Epithelial cell of esophagus (primary cell): Measurements from ENCODE around the gene PNMA5.
A peak's percentile ranks its signal among the peaks of the same experiment; 100 is the strongest.
"Not testable (repeated sequence)": the region's sequence is repeated elsewhere in the genome, so short reads cannot be mapped to it uniquely, and the experiment has no call there.

Experiments
- DNase-seq: peaks from one replicate; pipeline ENCODE4 v3.0.0; 2010; ENCODE audit warnings: low read depth
- H3K4me3 ChIP-seq: 2 replicates; pipeline ENCODE4 v1.5.1; 2011; ENCODE audit warnings: mild to moderate bottlenecking, low read length, control low read depth
- TF ChIP-seq, protein P1 (sequence below): IDR thresholded peaks from 2 replicates; pipeline ENCODE4 v1.5.1; 2011; ENCODE audit warnings: low read depth, mild to moderate bottlenecking, low read length, control low read depth, inconsistent platforms; ENCODE audit not compliant: insufficient read depth; ENCODE audit errors: missing control alignments

The PNMA5 gene

GRCh38 chrX:152993933-152994332, at the start of gene PNMA5:
TSS of gene PNMA5 (minus strand) at chrX:152994116. CDS start at chrX:152991598, 2,518 bp downstream.
- no peak within 1 kb of the TSS for H3K4me3 ChIP-seq
- DNase-seq = no peak
- TF ChIP-seq, protein P1, sequence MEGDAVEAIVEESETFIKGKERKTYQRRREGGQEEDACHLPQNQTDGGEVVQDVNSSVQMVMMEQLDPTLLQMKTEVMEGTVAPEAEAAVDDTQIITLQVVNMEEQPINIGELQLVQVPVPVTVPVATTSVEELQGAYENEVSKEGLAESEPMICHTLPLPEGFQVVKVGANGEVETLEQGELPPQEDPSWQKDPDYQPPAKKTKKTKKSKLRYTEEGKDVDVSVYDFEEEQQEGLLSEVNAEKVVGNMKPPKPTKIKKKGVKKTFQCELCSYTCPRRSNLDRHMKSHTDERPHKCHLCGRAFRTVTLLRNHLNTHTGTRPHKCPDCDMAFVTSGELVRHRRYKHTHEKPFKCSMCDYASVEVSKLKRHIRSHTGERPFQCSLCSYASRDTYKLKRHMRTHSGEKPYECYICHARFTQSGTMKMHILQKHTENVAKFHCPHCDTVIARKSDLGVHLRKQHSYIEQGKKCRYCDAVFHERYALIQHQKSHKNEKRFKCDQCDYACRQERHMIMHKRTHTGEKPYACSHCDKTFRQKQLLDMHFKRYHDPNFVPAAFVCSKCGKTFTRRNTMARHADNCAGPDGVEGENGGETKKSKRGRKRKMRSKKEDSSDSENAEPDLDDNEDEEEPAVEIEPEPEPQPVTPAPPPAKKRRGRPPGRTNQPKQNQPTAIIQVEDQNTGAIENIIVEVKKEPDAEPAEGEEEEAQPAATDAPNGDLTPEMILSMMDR = no peak

DNA sequence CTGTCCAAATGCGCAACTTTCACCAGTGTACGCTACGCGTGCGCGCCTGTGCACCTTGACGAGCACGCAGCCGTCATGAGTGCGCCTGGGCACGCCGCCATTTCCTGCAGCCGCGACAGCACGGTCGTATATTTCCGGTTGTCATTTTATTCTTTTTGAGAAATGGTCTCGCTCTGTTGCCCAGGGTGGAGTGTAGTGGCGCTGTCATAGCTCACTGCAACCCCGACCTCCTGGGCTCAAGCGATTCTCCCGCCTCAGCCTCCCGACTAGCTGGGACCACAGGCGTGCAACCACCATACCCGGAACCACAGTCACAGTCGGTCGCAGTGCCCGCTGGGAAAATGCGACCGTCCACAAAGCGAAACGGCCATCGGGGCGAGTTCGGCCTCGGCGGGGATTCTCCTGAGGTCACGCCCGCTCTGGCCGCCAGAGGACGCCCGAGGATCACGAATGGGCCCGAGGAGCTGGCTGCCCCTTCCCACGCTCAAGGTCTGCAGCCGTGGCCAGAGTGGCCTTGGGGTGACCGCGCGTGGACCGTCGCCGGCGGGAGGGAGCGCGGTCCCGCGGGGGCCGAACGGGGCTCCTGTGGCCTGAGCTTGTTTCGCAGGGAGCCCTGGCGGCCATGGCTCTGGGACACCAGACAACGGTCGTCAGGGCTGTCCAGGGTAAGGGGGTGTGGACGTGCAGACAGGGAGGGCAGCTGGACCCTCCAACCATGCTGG, 38.6 kb upstream of the PNMA5 start:
- peak overlapping the region; percentile 21 for H3K4me3 ChIP-seq
- peak; percentile 14 for DNase-seq
- TF ChIP-seq, protein P1 = peak; percentile 63

DNA sequence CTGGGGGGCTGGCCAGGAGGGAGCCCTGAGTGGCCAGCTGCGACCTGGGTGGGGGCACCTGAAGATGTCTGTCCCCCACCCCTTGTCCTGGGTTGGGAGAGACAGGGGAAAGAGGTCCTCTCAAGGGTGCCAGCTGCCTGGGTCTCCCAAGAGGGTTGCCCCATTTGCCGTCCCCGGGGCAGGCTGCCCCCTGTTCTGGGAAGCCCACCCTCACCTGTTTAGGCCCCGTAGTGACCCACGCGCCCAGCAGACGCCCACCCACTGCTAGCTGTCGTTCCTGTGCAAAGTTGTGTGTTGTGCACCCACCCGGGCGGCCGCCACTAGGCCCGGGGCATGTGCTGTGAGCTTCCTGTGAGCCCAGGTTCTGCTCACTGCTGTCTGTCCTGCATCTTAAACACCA, 36.9 kb upstream of the PNMA5 start:
- TF ChIP-seq, protein P1 = no peak
- DNase-seq = no peak
- H3K4me3 ChIP-seq = no peak overlapping the region

DNA sequence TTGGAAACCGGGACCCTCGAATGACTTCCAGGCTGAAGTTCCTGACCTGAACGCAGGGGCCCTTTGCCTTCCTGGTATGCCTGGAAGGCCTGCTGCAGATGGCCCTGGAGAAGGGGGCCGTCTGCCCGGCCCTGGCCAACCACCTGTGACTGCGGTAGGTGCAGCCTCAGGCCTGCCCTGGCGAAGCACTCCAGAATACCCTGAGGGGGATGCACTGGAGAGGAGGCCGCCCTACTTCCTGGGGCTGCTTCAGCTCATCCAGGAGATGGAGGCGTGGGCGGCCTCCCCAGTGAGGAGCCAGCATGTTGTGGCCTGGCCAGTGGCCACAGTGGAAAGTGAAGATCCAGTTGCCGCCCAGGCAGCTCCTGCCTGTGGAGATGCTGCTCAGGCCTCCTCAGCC, 36.0 kb upstream of the PNMA5 start:
- H3K4me3 ChIP-seq = no peak overlapping the region
- DNase-seq = peak; percentile 2
- TF ChIP-seq, protein P1 = no peak

DNA sequence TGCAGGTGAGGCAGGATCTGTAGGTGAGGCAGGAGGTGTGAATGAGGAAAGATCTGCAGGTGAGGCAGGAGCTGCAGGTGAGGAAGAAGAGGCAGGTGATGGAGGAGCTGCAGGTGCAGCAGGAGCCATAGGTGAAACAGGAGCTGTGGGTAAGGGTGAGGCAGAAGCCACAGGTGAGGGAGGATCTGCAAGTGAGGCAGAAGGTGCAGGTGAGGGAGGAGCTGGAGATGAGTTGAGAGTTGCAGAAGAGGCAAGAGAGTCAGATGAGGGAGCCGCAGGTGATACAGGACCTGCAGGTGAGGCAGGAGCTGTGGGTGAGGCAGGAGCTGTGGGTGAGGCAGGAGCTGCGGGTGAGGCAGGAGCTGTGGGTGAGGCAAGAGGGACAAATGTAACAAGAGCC, 35.2 kb upstream of the PNMA5 start:
- no peak overlapping the region for H3K4me3 ChIP-seq
- DNase-seq = peak; percentile 22
- TF ChIP-seq, protein P1 = no peak

DNA sequence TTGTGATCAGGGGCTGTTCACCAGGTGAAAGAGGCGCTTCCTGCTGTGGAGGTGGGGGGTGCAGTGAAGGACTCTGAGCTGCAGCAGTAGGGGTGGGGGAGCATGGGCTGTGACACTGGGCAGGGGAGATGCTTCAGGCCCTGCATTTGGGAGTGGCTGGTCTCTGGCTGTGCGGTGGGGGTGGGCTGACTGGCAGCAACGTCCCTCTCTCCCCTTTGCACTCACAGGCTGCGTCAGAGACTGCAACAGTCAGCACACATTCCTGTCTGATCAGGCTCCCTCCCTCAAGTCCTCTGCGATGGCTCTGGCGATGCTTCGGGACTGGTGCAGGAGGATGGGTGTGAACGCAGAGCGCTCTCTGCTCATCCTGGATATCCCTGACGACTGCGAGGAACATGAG, 34.6 kb upstream of the PNMA5 start:
- not testable (repeated sequence) for DNase-seq

DNA sequence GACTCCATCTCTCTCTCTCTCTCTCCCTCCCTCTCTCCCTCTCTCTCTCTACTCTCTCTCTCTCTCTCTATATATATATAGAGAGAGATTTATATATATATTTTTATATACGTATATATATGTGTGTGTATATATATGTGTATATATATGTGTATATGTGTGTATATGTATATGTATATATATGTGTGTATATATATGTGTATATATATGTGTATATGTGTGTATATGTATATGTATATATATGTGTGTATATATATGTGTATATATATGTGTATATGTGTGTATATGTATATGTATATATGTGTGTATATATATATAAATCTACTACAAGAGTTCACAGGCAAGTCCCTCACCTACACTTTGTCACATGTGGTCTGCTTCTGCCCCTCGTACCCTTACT, 32.6 kb upstream of the PNMA5 start:
- not testable (repeated sequence) for DNase-seq, H3K4me3 ChIP-seq

More for the DNA sequence above, 34.6 kb upstream of the PNMA5 start:
- H3K4me3 ChIP-seq = not testable (repeated sequence)

- no peak for DNase-seq
- H3K4me3 ChIP-seq = no peak overlapping the region
- TF ChIP-seq, protein P1 = no peak
Measured at GRCh38 chrX:153019166-153019565, 25.2 kb upstream of the PNMA5 start.

GRCh38 chrX:153017174-153017573, 23.3 kb upstream of the PNMA5 start:
- DNase-seq, H3K4me3 ChIP-seq: not testable (repeated sequence)
